DND-41 (cell line): ENCODE measurements around the gene GALE.
"Not testable (repeated sequence)": the region's sequence is repeated elsewhere in the genome, so short reads cannot be mapped to it uniquely, and the experiment has no call there.

Experiments
- ATAC-seq: fragments of 200-7000 bp; cut with Tn5 transposase; 3 replicates; pipeline ENCODE4 v1.9.1; 2021; ENCODE audit warnings: low read depth; ENCODE audit not compliant: insufficient read depth
- DNase-seq: peaks from one replicate; pipeline ENCODE4 v3.0.0-alpha.2; 2020
- H2AFZ ChIP-seq: 2 replicates; pipeline ENCODE4 v1.6.0; 2012; ENCODE audit warnings: low read depth, low read length
- H3K27ac ChIP-seq: 2 replicates; pipeline ENCODE4 v1.5.1; 2012; ENCODE audit warnings: low read length, inconsistent platforms
- H3K27me3 ChIP-seq: fragments of 200-600 bp; sonication (generic); 2 replicates; pipeline ENCODE4 v1.6.0; 2012; ENCODE audit warnings: low read length, mild to moderate bottlenecking, inconsistent platforms; ENCODE audit not compliant: insufficient read depth, poor library complexity
- H3K36me3 ChIP-seq: 2 replicates; pipeline ENCODE4 v1.5.1; 2012; ENCODE audit warnings: low read length, inconsistent platforms; ENCODE audit not compliant: insufficient read depth
- H3K4me1 ChIP-seq: 2 replicates; pipeline ENCODE4 v1.5.1; 2012; ENCODE audit warnings: mild to moderate bottlenecking, low read length; ENCODE audit not compliant: insufficient read depth
- H3K4me2 ChIP-seq: 2 replicates; pipeline ENCODE4 v1.6.0; 2012; ENCODE audit warnings: mild to moderate bottlenecking, moderate library complexity, low read length, inconsistent platforms; ENCODE audit not compliant: insufficient read depth
- H3K4me3 ChIP-seq, 2 experiments: fragments of 200-600 bp in 1 of 2; shearing (Covaris generic) in 1 of 2; 2 replicates each; pipeline ENCODE4 v1.5.1; 2012 to 2016; ENCODE audit warnings: inconsistent platforms in 2 of 2, low read length in 2 of 2, mild to moderate bottlenecking in 2 of 2, low read depth in 1 of 2, moderate library complexity in 1 of 2
- H3K79me2 ChIP-seq: 2 replicates; pipeline ENCODE4 v1.6.0; 2012; ENCODE audit warnings: low read length, inconsistent platforms; ENCODE audit not compliant: insufficient read depth
- H3K9ac ChIP-seq: 2 replicates; pipeline ENCODE4 v1.6.0; 2012; ENCODE audit warnings: low read depth, mild to moderate bottlenecking, inconsistent platforms, low read length, moderate library complexity
- H3K9me3 ChIP-seq: 2 replicates; pipeline ENCODE4 v1.5.1; 2012; ENCODE audit warnings: low read length, moderate library complexity, mild to moderate bottlenecking, inconsistent platforms; ENCODE audit not compliant: insufficient read depth, severe bottlenecking
- H4K20me1 ChIP-seq: 2 replicates; pipeline ENCODE4 v1.6.0; 2012; ENCODE audit warnings: low read length; ENCODE audit not compliant: insufficient read depth
- EZH2 ChIP-seq: IDR thresholded peaks from 3 replicates; pipeline ENCODE4 v1.6.1; 2012; ENCODE audit warnings: borderline replicate concordance, low read depth, mild to moderate bottlenecking, moderate library complexity, low read length, inconsistent platforms; ENCODE audit not compliant: severe bottlenecking
- TF ChIP-seq, protein P1 (sequence below): IDR thresholded peaks from 2 replicates; pipeline ENCODE4 v1.5.1; 2012; ENCODE audit warnings: borderline replicate concordance, low read length, moderate library complexity, mild to moderate bottlenecking; ENCODE audit not compliant: poor library complexity, severe bottlenecking; ENCODE audit errors: extremely low read depth

GALE gene

DNA sequence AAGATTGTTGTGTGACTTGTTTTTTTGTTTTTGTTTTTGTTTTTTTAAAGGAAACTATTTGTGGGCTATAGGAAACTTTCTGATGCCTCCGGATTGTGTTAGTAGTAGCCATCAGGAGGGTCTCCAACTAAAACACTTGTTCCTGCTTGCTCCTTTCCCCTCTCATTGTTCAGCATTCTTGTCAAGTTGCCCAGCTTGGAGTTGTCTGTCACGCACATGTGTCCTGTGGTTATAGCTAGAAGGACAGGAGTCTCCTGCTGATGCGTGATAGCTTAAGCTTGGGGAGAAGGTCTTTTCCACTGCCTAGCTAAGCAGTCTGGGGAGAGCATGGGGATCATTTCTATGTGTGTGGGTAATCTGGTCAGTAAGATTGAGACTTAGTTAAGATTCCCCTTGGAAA, 12.9 kb downstream of the GALE start:
- ATAC-seq = no peak

DNA sequence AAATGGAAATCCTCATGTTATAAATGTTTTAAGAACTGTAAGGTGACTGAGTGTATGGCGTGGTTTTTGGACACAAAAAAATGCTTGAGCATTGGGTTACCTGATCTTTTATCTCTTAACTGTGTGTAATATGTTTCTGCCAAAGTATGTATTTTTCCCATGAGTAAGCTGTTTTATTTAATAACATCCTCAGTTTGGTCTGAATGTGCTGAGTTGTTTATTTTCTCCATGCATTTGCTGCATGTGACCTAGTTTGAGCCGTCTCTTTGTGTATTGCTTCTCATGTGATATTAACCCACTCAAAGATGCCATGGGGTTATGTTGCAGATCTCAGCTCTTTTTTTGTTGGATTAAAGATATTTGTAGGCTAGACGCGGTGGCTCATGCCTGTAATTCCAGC, 15.7 kb downstream of the GALE start:
- Histone ChIP-seq H3K9me3 (no peaks in the 10 kb centered on the region), H3K36me3 (peaks cover 69% of the 10 kb centered on the region), H2AFZ (no peak overlapping the region), H3K9ac (no peak overlapping the region), H3K79me2 (peaks cover 36% of the 10 kb centered on the region), H4K20me1 (peaks cover 5% of the 10 kb centered on the region; the same call in 1 of the 2 replicates), H3K27me3 (no peaks in the 10 kb centered on the region), H3K4me1 (peaks cover 6% of the 10 kb centered on the region), H3K4me3 (no peak overlapping the region), H3K27ac (no peak overlapping the region), H3K4me2 (no peak overlapping the region)
- ATAC-seq (no peak), DNase-seq (no peak)
- TF ChIP-seq, protein P1, sequence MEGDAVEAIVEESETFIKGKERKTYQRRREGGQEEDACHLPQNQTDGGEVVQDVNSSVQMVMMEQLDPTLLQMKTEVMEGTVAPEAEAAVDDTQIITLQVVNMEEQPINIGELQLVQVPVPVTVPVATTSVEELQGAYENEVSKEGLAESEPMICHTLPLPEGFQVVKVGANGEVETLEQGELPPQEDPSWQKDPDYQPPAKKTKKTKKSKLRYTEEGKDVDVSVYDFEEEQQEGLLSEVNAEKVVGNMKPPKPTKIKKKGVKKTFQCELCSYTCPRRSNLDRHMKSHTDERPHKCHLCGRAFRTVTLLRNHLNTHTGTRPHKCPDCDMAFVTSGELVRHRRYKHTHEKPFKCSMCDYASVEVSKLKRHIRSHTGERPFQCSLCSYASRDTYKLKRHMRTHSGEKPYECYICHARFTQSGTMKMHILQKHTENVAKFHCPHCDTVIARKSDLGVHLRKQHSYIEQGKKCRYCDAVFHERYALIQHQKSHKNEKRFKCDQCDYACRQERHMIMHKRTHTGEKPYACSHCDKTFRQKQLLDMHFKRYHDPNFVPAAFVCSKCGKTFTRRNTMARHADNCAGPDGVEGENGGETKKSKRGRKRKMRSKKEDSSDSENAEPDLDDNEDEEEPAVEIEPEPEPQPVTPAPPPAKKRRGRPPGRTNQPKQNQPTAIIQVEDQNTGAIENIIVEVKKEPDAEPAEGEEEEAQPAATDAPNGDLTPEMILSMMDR = no peak
- no peak for TF ChIP-seq EZH2

More for the DNA sequence above, 12.9 kb downstream of the GALE start:
- H3K9me3 ChIP-seq = no peaks in the 10 kb centered on the region
- H3K9ac ChIP-seq = no peak overlapping the region
- peaks cover 33% of the 10 kb centered on the region for H3K79me2 ChIP-seq
- H2AFZ ChIP-seq = no peak overlapping the region
- no peak for DNase-seq
- H3K4me1 ChIP-seq = peaks cover 22% of the 10 kb centered on the region
- no peak overlapping the region for H3K27ac ChIP-seq
- no peak overlapping the region for H3K4me2 ChIP-seq
- TF ChIP-seq, protein P1 = no peak
- TF ChIP-seq EZH2 = no peak
- H3K4me3 ChIP-seq = no peak overlapping the region
- H4K20me1 ChIP-seq = peaks cover 6% of the 10 kb centered on the region; the same call in 1 of the 2 replicates
- H3K27me3 ChIP-seq = no peaks in the 10 kb centered on the region
- H3K36me3 ChIP-seq = peaks cover 51% of the 10 kb centered on the region

DNA sequence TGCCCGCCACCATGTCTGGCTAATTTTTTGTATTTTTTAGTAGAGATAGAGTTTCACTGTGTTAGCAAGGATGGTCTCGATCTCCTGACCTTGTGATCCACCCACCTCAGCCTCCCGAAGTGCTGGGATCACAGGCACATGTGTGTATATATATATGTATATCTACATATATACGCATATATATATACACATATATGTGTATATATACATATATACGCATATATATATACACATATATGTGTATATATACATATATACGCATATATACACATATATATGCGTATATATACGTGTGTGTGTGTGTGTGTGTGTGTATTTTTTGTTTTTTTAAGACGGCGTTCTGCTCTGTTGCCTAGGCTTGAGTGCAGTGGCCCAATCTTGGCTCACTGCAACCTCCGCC, 17.4 kb downstream of the GALE start:
- H3K9me3 ChIP-seq, DNase-seq, H3K4me3 ChIP-seq, H3K27ac ChIP-seq, H2AFZ ChIP-seq, H3K4me2 ChIP-seq, H3K9ac ChIP-seq, H3K27me3 ChIP-seq, ATAC-seq: not testable (repeated sequence)
- Histone ChIP-seq H3K4me1 (peaks cover 17% of the 10 kb centered on the region), H4K20me1 (peaks cover 18% of the 10 kb centered on the region), H3K36me3 (peaks cover 75% of the 10 kb centered on the region), H3K79me2 (peaks cover 52% of the 10 kb centered on the region)

DNA sequence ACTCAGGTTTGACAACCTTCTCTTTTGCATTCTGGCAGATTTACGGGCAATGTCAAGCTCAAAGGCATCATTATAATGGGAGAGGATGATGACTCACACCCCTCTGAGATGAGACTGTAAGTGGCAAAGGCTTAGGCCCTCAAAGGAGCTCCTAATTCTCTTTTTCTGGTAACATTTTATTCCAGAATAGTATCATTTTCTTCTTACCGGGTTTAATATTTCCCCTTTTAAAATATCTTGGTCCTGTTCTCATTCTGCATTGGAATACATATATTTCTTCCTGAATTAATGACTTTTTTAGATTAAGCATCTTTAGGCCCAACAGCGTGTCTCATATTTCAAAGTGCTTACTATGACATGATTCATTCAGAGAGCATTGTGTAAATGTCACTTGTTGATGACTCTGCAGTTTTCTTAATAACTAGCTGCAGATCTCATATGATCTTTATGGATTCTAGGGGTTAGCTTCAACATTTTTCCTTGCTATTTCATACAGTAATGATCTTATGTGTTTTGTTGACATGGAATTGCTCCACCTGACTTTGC, 20.7 kb downstream of the GALE start:
- Histone ChIP-seq H3K4me2 (peak overlapping the region; percentile 94), H3K79me2 (peaks cover 74% of the 10 kb centered on the region), H3K27ac (no peak overlapping the region), H3K9me3 (no peaks in the 10 kb centered on the region), H3K4me1 (peaks cover 29% of the 10 kb centered on the region), H3K36me3 (peaks cover 44% of the 10 kb centered on the region), H3K27me3 (no peaks in the 10 kb centered on the region), H2AFZ (no peak overlapping the region), H3K9ac (peak overlapping the region; percentile 77; the same call in 1 of the 2 replicates), H4K20me1 (peaks cover 18% of the 10 kb centered on the region), H3K4me3 (peak overlapping the region in 1 of 2 experiments; percentile 99; a peak in 1 of 4 replicates)
- TF ChIP-seq, protein P1 = no peak
- no peak for TF ChIP-seq EZH2
- DNase-seq (no peak), ATAC-seq (no peak)
